ENCODE results near the gene MAST4. TPM values are rescaled to one million over a fixed set of nuclear protein-coding genes. Genes with fewer than 3 reads are reported as not detected.

The MAST4 gene
- total RNA-seq, 2 donors from 2014 or later = 9.5 to 20.8 TPM

DNA sequence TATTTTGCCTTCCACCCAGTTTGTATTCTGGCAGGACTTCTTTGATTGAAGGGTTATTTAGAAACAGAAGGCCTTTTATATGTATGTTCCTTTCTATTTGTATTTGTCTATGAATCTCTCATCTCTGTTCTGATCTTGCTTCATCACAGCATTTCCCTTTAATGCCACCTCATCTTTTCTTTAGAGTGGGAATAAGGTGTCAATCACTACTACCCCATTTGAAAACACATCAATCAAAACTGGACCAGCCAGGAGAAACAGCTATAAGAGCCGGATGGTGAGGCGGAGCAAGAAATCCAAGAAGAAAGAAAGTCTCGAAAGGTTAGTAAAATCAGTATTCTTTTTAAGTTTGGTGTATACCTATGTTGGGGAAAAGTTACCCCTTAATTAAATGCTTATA lies 564.1 kb downstream of the MAST4 start:
- H3K27ac ChIP-seq = no peak overlapping the region
- H3K36me3 ChIP-seq = no peaks in the 10 kb centered on the region
- DNase-seq = no peak
- no peaks in the 10 kb centered on the region for H3K9me3 ChIP-seq
- TF ChIP-seq, protein P1, sequence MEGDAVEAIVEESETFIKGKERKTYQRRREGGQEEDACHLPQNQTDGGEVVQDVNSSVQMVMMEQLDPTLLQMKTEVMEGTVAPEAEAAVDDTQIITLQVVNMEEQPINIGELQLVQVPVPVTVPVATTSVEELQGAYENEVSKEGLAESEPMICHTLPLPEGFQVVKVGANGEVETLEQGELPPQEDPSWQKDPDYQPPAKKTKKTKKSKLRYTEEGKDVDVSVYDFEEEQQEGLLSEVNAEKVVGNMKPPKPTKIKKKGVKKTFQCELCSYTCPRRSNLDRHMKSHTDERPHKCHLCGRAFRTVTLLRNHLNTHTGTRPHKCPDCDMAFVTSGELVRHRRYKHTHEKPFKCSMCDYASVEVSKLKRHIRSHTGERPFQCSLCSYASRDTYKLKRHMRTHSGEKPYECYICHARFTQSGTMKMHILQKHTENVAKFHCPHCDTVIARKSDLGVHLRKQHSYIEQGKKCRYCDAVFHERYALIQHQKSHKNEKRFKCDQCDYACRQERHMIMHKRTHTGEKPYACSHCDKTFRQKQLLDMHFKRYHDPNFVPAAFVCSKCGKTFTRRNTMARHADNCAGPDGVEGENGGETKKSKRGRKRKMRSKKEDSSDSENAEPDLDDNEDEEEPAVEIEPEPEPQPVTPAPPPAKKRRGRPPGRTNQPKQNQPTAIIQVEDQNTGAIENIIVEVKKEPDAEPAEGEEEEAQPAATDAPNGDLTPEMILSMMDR (IDR thresholded peaks at IDR 0.05) = no peak
- H3K27me3 ChIP-seq = no peaks in the 10 kb centered on the region
- no peaks in the 10 kb centered on the region for H3K4me1 ChIP-seq
- no peak overlapping the region for H3K4me3 ChIP-seq
- H3K9ac ChIP-seq (ENCODE audit: low read depth in 2 of 2, low read length in 2 of 2) = no peak overlapping the region
- intact Hi-C loops (cut with DNase I) = no loop called here

DNA sequence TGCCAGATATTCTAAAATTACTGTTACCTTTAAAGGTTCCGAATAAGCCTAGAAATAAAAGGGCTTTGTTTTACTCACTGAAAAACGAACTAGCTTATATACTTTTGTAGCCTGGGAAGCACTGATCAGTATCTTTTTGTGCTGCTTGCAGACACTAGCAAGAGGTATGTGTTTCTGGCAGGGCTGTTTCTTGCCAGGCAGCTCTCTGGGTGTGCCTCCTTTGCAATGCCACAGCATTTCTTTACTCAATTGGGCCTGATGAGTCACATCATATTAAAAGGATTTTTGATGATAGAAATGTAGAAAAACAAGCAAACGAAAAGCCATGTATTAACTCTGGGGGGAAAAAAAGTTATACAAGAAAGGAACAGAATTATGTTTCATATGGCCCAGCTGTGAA lies 564.8 kb downstream of the MAST4 start:
- no peaks in the 10 kb centered on the region for H3K9me3 ChIP-seq
- H3K9ac ChIP-seq (ENCODE audit: low read depth in 2 of 2, low read length in 2 of 2) = no peak overlapping the region
- no peaks in the 10 kb centered on the region for H3K27me3 ChIP-seq
- no peak overlapping the region for H3K4me3 ChIP-seq
- H3K36me3 ChIP-seq = no peaks in the 10 kb centered on the region
- peaks cover 4% of the 10 kb centered on the region for H3K4me1 ChIP-seq
- TF ChIP-seq, protein P1 (IDR thresholded peaks at IDR 0.05) = no peak
- no peak for DNase-seq
- intact Hi-C loops (cut with DNase I) = no loop called here
- H3K27ac ChIP-seq = no peak overlapping the region

DNA sequence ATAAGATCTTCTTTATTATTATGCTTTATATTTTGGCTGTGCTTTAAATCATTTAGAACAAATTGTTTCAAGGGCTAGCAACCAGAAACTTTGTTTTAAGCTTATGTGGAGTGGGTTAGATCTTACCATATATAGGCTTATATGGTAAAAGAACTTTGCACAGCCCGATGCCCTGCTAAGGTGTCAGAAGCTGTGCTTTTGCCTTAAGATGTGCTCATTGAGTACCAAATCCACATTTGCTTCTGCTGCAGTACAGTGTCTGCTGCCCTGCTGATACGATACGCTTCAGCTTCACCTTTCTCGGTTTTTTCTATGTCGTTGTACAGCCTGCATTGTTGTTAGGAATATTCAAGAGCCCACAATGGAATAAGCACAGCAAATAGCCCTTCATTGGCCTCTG lies 565.6 kb downstream of the MAST4 start:
- TF ChIP-seq, protein P1 (IDR thresholded peaks at IDR 0.05) = no peak
- no peak for DNase-seq
- Histone ChIP-seq H3K36me3 (no peaks in the 10 kb centered on the region), H3K27me3 (no peaks in the 10 kb centered on the region), H3K9me3 (no peaks in the 10 kb centered on the region), H3K27ac (no peak overlapping the region), H3K4me1 (peaks cover 4% of the 10 kb centered on the region), H3K4me3 (no peak overlapping the region), H3K9ac (ENCODE audit: low read depth in 2 of 2, low read length in 2 of 2) (no peak overlapping the region)
- intact Hi-C loops (cut with DNase I) = no loop called here

DNA sequence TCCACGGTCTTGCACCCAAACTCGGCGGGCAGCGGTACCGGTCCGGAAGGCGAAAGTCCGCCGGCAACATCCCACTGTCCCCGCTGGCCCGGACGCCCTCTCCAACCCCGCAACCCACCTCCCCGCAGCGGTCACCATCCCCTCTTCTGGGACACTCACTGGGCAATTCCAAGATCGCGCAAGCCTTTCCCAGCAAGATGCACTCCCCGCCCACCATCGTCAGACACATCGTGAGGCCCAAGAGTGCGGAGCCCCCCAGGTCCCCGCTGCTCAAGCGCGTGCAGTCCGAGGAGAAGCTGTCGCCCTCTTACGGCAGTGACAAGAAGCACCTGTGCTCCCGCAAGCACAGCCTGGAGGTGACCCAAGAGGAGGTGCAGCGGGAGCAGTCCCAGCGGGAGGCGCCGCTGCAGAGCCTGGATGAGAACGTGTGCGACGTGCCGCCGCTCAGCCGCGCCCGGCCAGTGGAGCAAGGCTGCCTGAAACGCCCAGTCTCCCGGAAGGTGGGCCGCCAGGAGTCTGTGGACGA lies 567.1 kb downstream of the MAST4 start:
- Histone ChIP-seq H3K9me3 (no peaks in the 10 kb centered on the region), H3K4me3 (no peak overlapping the region), H3K9ac (ENCODE audit: low read depth in 2 of 2, low read length in 2 of 2) (no peak overlapping the region), H3K27me3 (no peaks in the 10 kb centered on the region), H3K36me3 (no peaks in the 10 kb centered on the region), H3K4me1 (peaks cover 4% of the 10 kb centered on the region), H3K27ac (no peak overlapping the region)
- no peak for DNase-seq
- intact Hi-C loops (cut with DNase I) = no loop called here
- TF ChIP-seq, protein P1 (IDR thresholded peaks at IDR 0.05) = no peak

DNA sequence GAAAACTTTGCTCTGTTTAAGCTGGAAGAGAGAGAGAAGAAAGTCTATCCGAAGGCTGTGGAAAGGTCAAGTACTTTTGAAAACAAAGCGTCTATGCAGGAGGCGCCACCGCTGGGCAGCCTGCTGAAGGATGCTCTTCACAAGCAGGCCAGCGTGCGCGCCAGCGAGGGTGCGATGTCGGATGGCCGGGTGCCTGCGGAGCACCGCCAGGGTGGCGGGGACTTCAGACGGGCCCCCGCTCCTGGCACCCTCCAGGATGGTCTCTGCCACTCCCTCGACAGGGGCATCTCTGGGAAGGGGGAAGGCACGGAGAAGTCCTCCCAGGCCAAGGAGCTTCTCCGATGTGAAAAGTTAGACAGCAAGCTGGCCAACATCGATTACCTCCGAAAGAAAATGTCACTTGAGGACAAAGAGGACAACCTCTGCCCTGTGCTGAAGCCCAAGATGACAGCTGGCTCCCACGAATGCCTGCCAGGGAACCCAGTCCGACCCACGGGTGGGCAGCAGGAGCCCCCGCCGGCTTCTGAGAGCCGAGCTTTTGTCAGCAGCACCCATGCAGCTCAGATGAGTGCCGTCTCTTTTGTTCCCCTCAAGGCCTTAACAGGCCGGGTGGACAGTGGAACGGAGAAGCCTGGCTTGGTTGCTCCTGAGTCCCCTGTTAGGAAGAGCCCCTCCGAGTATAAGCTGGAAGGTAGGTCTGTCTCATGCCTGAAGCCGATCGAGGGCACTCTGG lies 567.8 kb downstream of the MAST4 start:
- Histone ChIP-seq H3K9ac (ENCODE audit: low read depth in 2 of 2, low read length in 2 of 2) (no peak overlapping the region), H3K36me3 (no peaks in the 10 kb centered on the region), H3K27ac (no peak overlapping the region), H3K4me1 (peaks cover 4% of the 10 kb centered on the region), H3K4me3 (no peak overlapping the region), H3K9me3 (no peaks in the 10 kb centered on the region), H3K27me3 (no peaks in the 10 kb centered on the region)
- TF ChIP-seq, protein P1 (IDR thresholded peaks at IDR 0.05) = no peak
- no peak for DNase-seq
- intact Hi-C loops (cut with DNase I) = no loop called here
